H1 (cell line): ENCODE data around the gene ABL2. TPM values are rescaled to one million over a fixed set of nuclear protein-coding genes. Genes with fewer than 3 reads are reported as not detected.

Experiments
- CTCF ChIA-PET: fragments of 300-600 bp; sonication (Branson Sonifier 250); formaldehyde crosslinking; loops from one replicate; lab custom pipeline; 2021; ENCODE audit not compliant: partially characterized antibody; lab: Charles Lee
- POLR2A ChIA-PET: fragments of 300-600 bp; sonication (Branson Sonifier 250); formaldehyde crosslinking; loops from one replicate; lab custom pipeline; 2021; ENCODE audit warnings: inconsistent platforms; ENCODE audit not compliant: partially characterized antibody; lab: Charles Lee
- DNase-seq, 2 experiments: peaks; one replicate each; pipeline versions ENCODE4 v3.0.0 to v3.0.0-alpha.2; 2010 to 2022; ENCODE audit warnings: low spot score in 2 of 2, low read depth in 1 of 2, mixed read lengths in 1 of 2
- FAIRE-seq: peaks from 2 replicates; lab custom pipeline; 2011; peaks lifted over from hg19 to GRCh38; lab: Jason Lieb, UNC
- H2AFZ ChIP-seq: 2 replicates; pipeline ENCODE4 v1.8.1; 2012; ENCODE audit warnings: low read length, inconsistent platforms
- H2AK5ac ChIP-seq: 2 replicates; pipeline ENCODE4 v1.6.1; 2013; ENCODE audit warnings: low read depth, low read length
- H2BK120ac ChIP-seq: replicated peaks from 2 replicates; pipeline ENCODE3; 2013; ENCODE audit warnings: low read depth, low read length, inconsistent platforms
- H2BK12ac ChIP-seq: 2 replicates; pipeline ENCODE4 v1.6.1; 2013; ENCODE audit warnings: low read depth, low read length
- H2BK15ac ChIP-seq: 2 replicates; pipeline ENCODE4 v1.6.1; 2013; ENCODE audit warnings: low read length
- H2BK20ac ChIP-seq: 2 replicates; pipeline ENCODE4 v1.6.1; 2013; ENCODE audit warnings: low read length
- H2BK5ac ChIP-seq: 2 replicates; pipeline ENCODE4 v1.6.1; 2013; ENCODE audit warnings: low read depth, low read length
- H3K14ac ChIP-seq: 2 replicates; pipeline ENCODE4 v1.6.1; 2013; ENCODE audit warnings: inconsistent platforms; ENCODE audit not compliant: insufficient read length
- H3K18ac ChIP-seq: 2 replicates; pipeline ENCODE4 v1.6.1; 2013; ENCODE audit warnings: low read length; ENCODE audit errors: extremely low read depth
- H3K23ac ChIP-seq: 2 replicates; pipeline ENCODE4 v1.6.1; 2013; ENCODE audit warnings: inconsistent platforms; ENCODE audit not compliant: insufficient read length
- H3K23me2 ChIP-seq: 2 replicates; pipeline ENCODE4 v1.6.1; 2013; ENCODE audit warnings: low read depth, low read length
- H3K27ac ChIP-seq: 2 replicates; pipeline ENCODE4 v1.6.1; 2011; ENCODE audit warnings: low read depth, low read length, inconsistent platforms
- H3K27me3 ChIP-seq, 4 experiments: replicated peaks in 1 of 4; 1 replicate in 1 of 4; 2 replicates in 3 of 4; pipeline versions ENCODE4 v1.6.1 to v1.8.1; 2011 to 2013; ENCODE audit warnings: low read length in 3 of 4, mild to moderate bottlenecking in 3 of 4, inconsistent platforms in 2 of 4, mixed read lengths in 2 of 4, moderate library complexity in 1 of 4; ENCODE audit not compliant: control insufficient read depth in 3 of 4, insufficient read depth in 3 of 4; ENCODE audit errors: extremely low read depth in 1 of 4
- H3K36me3 ChIP-seq, 4 experiments: 2 replicates each; pipeline versions ENCODE4 v1.6.1 to v1.8.1; 2011 to 2013; ENCODE audit warnings: mild to moderate bottlenecking in 4 of 4, low read length in 3 of 4, moderate library complexity in 2 of 4, control low read depth in 1 of 4, inconsistent platforms in 1 of 4; ENCODE audit not compliant: insufficient read depth in 4 of 4, control insufficient read depth in 2 of 4
- H3K4ac ChIP-seq: replicated peaks from 2 replicates; pipeline ENCODE3; 2013; ENCODE audit warnings: low read length, low read depth, mixed read lengths, inconsistent platforms; ENCODE audit not compliant: insufficient read length
- H3K4me1 ChIP-seq, 4 experiments: replicated peaks in 1 of 4; 1 replicate in 1 of 4; 2 replicates in 3 of 4; pipeline versions ENCODE4 v1.6.1 to v1.8.1; 2011 to 2013; ENCODE audit warnings: low read length in 3 of 4, inconsistent platforms in 2 of 4, mixed read lengths in 1 of 4; ENCODE audit not compliant: insufficient read depth in 4 of 4, control insufficient read depth in 3 of 4
- H3K4me2 ChIP-seq, 2 experiments: 2 replicates each; pipeline versions ENCODE4 v1.6.1 to v1.8.1; 2011 to 2013; ENCODE audit warnings: low read depth in 2 of 2, low read length in 2 of 2, control low read depth in 1 of 2, inconsistent platforms in 1 of 2, mild to moderate bottlenecking in 1 of 2; ENCODE audit not compliant: insufficient read depth in 1 of 2
- H3K4me3 ChIP-seq, 4 experiments: fragments of 200-600, 300-600 bp in 1 of 4; sonication (generic), shearing (Covaris generic), sonication (Bioruptor Twin) in 1 of 4; 2 replicates each; pipeline versions ENCODE4 v1.5.1 to v1.8.1; 2011 to 2016; ENCODE audit warnings: low read length in 4 of 4, low read depth in 3 of 4, control low read depth in 2 of 4, inconsistent platforms in 2 of 4, mild to moderate bottlenecking in 2 of 4, mixed read lengths in 1 of 4, moderate library complexity in 1 of 4; ENCODE audit not compliant: insufficient read depth in 2 of 4; ENCODE audit errors: extremely low read depth in 1 of 4
- H3K56ac ChIP-seq: replicated peaks from 2 replicates; pipeline ENCODE3; 2013; ENCODE audit warnings: low read depth, mild to moderate bottlenecking, mixed read lengths, low read length, inconsistent platforms; ENCODE audit not compliant: insufficient read length
- H3K79me1 ChIP-seq: 2 replicates; pipeline ENCODE4 v1.6.1; 2013; ENCODE audit warnings: low read depth, low read length, control low read depth
- H3K79me2 ChIP-seq, 2 experiments: 2 replicates each; pipeline versions ENCODE4 v1.6.1 to v1.8.1; 2012 to 2013; ENCODE audit warnings: low read length in 2 of 2, mild to moderate bottlenecking in 2 of 2, inconsistent platforms in 1 of 2; ENCODE audit not compliant: insufficient read depth in 2 of 2, control insufficient read depth in 1 of 2
- H3K9ac ChIP-seq, 4 experiments: replicated peaks in 1 of 4; 1 replicate in 1 of 4; 2 replicates in 3 of 4; pipeline versions ENCODE4 v1.6.1 to v1.8.1; 2011 to 2013; ENCODE audit warnings: low read depth in 3 of 4, low read length in 3 of 4, control low read depth in 2 of 4, mild to moderate bottlenecking in 2 of 4, moderate library complexity in 2 of 4, inconsistent platforms in 1 of 4; ENCODE audit errors: extremely low read depth in 1 of 4
- H3K9me3 ChIP-seq, 2 experiments: 2 replicates each; pipeline versions ENCODE4 v1.6.1 to v1.8.1; 2012 to 2013; ENCODE audit warnings: mild to moderate bottlenecking in 2 of 2, moderate library complexity in 2 of 2, control low read depth in 1 of 2, inconsistent platforms in 1 of 2, low read depth in 1 of 2, low read length in 1 of 2, mixed read lengths in 1 of 2; ENCODE audit not compliant: insufficient read depth in 2 of 2
- H4K20me1 ChIP-seq, 2 experiments: replicated peaks in 1 of 2; 2 replicates each; pipeline versions ENCODE3 to v1.8.1; 2011 to 2013; ENCODE audit warnings: inconsistent platforms in 2 of 2, low read length in 2 of 2, mild to moderate bottlenecking in 1 of 2; ENCODE audit not compliant: insufficient read depth in 2 of 2, control insufficient read depth in 1 of 2
- H4K5ac ChIP-seq: 2 replicates; pipeline ENCODE4 v1.6.1; 2013; ENCODE audit warnings: low read length, low read depth, mixed read lengths, inconsistent platforms; ENCODE audit not compliant: insufficient read length
- H4K8ac ChIP-seq: 2 replicates; pipeline ENCODE4 v1.8.0; 2013; ENCODE audit warnings: mild to moderate bottlenecking, moderate library complexity, low read length, inconsistent platforms; ENCODE audit not compliant: insufficient read depth; ENCODE audit errors: extremely low read depth
- H4K91ac ChIP-seq: replicated peaks from 2 replicates; pipeline ENCODE3; 2013; ENCODE audit warnings: low read length, mixed read lengths, inconsistent platforms; ENCODE audit not compliant: insufficient read length
- CBX8 ChIP-seq: fragments of 300-800, 300-1000 bp; sonication (generic); IDR thresholded peaks from 2 replicates; pipeline ENCODE4 v1.7.1; 2016; ENCODE audit warnings: low read depth, low read length, borderline replicate concordance
- CHD2 ChIP-seq: IDR thresholded peaks from 2 replicates; pipeline ENCODE4 v1.6.1; 2012; ENCODE audit warnings: low read length, improper control_type of control experiment
- JUN ChIP-seq: IDR thresholded peaks from 2 replicates; pipeline ENCODE4 v1.6.1; 2011; ENCODE audit warnings: low read depth, mild to moderate bottlenecking, improper control_type of control experiment, low read length
- KDM1A ChIP-seq: fragments of 200-600, 300-600 bp; sonication (generic); IDR thresholded peaks from 2 replicates; pipeline ENCODE4 v1.7.1; 2016; ENCODE audit warnings: mild to moderate bottlenecking, low read length, borderline replicate concordance
- MAFK ChIP-seq: IDR thresholded peaks from 2 replicates; pipeline ENCODE4 v1.6.1; 2012; ENCODE audit warnings: low read depth, mild to moderate bottlenecking, improper control_type of control experiment, low read length
- NRF1 ChIP-seq: IDR thresholded peaks from 2 replicates; pipeline ENCODE4 v1.6.1; 2011; ENCODE audit warnings: mild to moderate bottlenecking, low read depth, low read length, improper control_type of control experiment
- POLR2A ChIP-seq, 2 experiments: IDR thresholded peaks; 1 replicate in 1 of 2; 2 replicates in 1 of 2; pipeline ENCODE4 v1.6.1; 2011; ENCODE audit warnings: low read depth in 2 of 2, low read length in 2 of 2, mild to moderate bottlenecking in 2 of 2; ENCODE audit errors: control extremely low read depth in 1 of 2
- SAP30 ChIP-seq: fragments of 300-600 bp; sonication (generic); IDR thresholded peaks from 2 replicates; pipeline ENCODE4 v1.7.1; 2012; ENCODE audit warnings: low read length, moderate library complexity, mild to moderate bottlenecking, inconsistent platforms; ENCODE audit not compliant: insufficient read depth, insufficient replicate concordance
- SIRT6 ChIP-seq: IDR thresholded peaks from one replicate; pipeline ENCODE4 v1.7.1; 2012; ENCODE audit warnings: low read length, inconsistent platforms
- WGBS, 2 experiments: shearing (Covaris generic) in 1 of 2; methylation state at CpG; one replicate each; pipeline versions ENCODE4 v1.1.6 to v1.1.7; 2013 to 2015; ENCODE audit warnings: low lambda C conversion rate in 2 of 2, mixed read lengths in 2 of 2, inconsistent platforms in 1 of 2, low coverage in 1 of 2, missing lambda C conversion rate in 1 of 2; ENCODE audit not compliant: insufficient replicate concordance in 2 of 2, insufficient coverage in 1 of 2, insufficient read length in 1 of 2; ENCODE audit errors: extremely low coverage in 1 of 2, missing lambda C conversion rate in 1 of 2; 5-methylcytosine and 5-hydroxymethylcytosine counted together
- polyA plus RNA-seq, 7 experiments: library from polyadenylated mRNA; depleted of rRNA in 3 of 7; stranded (reverse) in 5 of 7; unstranded in 2 of 7; fragments of >200 nt in 5 of 7; fragments of 200-250 nt in 2 of 7; gene quantifications; 1 replicate in 5 of 7; 2 replicates in 1 of 7; 4 replicates in 1 of 7; pipeline versions ENCODE4 v1.2.1 to v1.2.3, GENCODE V29; 2011 to 2013; ENCODE audit warnings: missing spikeins in 2 of 7, mixed read lengths in 2 of 7
- total RNA-seq: library from RNA; stranded (reverse); fragmentation: NEBNext Ultra II Directional; extraction: Animal tissue kit (Norgen Biotek cat#: 25700); gene quantifications from 2 replicates; pipeline ENCODE4 v1.2.1, GENCODE V29; 2021
- TF ChIP-seq, protein P1 (sequence below): IDR thresholded peaks from 2 replicates; pipeline ENCODE4 v1.6.1; 2012; ENCODE audit warnings: inconsistent platforms

ABL2 gene
- total and polyA plus RNA-seq, 2 of the 8 experiments (the other 6 are each of a cell fraction or from before 2014, with no cell fraction given) = 4.5 to 19.1 TPM

DNA sequence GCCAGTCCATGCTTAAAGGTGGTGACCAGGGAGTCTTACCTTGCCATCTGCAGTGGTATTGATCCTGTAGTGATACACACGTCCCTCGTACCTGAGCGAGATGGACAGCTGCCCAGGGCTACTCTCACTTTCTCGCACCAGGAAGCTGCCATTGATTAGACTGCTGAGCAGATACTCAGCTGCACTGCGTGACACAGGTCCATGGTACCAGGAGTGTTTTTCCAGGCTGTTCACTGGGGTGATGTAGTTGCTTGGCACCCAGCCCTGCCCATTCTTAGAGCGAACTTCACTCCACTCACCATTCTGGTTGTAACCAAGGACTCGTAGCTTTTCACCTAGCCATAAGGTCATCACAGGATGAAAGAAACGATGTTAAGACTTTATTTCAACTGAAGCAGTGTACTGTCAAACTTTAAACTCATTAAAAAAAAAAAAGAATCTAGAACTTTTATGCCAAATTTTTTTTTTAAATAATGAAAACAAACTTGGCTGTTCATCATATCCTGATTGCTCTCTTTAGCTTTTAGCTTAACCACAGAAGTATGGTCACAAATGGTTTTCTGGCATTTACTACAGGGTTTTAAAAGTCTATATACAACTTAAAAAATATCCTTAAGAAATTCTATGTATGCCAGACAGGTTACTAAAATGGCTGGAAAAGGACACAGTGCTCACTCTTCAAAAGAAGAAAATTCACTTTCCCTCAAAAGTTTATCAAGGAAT lies 103.0 kb downstream of the ABL2 start:
- Histone ChIP-seq H4K5ac (no peak overlapping the region), H3K27me3 (no peaks in the 10 kb centered on the region), H2BK12ac (no peak overlapping the region), H3K23me2 (no peaks in the 10 kb centered on the region), H3K36me3 (peaks cover 0 to 8% (median 2%) of the 10 kb centered on the region in 4 experiments; a peak in 4 of 8 replicates), H3K23ac (no peak overlapping the region), H4K91ac (no peak overlapping the region), H2AK5ac (no peak overlapping the region), H3K4me1 (no peaks in the 10 kb centered on the region), H3K4me3 (no peak overlapping the region), H3K56ac (no peak overlapping the region), H3K9me3 (no peaks in the 10 kb centered on the region), H4K20me1 (no peaks in the 10 kb centered on the region), H2BK15ac (no peak overlapping the region), H2BK20ac (no peak overlapping the region), H3K9ac (no peak overlapping the region), H3K14ac (no peak overlapping the region), H3K79me1 (peaks cover 3% of the 10 kb centered on the region; the same call in 1 of the 2 replicates), H3K4me2 (no peak overlapping the region), H2BK5ac (no peak overlapping the region), H2BK120ac (no peak overlapping the region), H4K8ac (no peak overlapping the region), H2AFZ (no peak overlapping the region), H3K79me2 (0 out of 4 replicates have a peak, but pooled peaks cover 0 to under 1% of the 10 kb centered on the region in 2 experiments), H3K4ac (no peak overlapping the region), H3K27ac (no peak overlapping the region; the same call in 1 of the 2 replicates), H3K18ac (no peak overlapping the region)
- WGBS, 2 experiments = 93% methylated on average over 8 of the region's 8 CpGs; no CpG with 5 or more reads in 1 of the 2 experiments
- no peak for TF ChIP-seq KDM1A
- no peak for TF ChIP-seq JUN
- no peak for TF ChIP-seq POLR2A (IDR thresholded peaks at IDR 0.05; ENCODE audit: control extremely low read depth in 1 of 2, low read depth in 2 of 2, low read length in 2 of 2)
- no peak for TF ChIP-seq MAFK
- no peak for TF ChIP-seq CHD2
- TF ChIP-seq, protein P1, sequence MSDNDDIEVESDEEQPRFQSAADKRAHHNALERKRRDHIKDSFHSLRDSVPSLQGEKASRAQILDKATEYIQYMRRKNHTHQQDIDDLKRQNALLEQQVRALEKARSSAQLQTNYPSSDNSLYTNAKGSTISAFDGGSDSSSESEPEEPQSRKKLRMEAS = no peak
- TF ChIP-seq CBX8 = no peak
- no peak for TF ChIP-seq SIRT6
- TF ChIP-seq SAP30 = no peak
- TF ChIP-seq NRF1 = no peak
- DNase-seq (no peak), FAIRE-seq (no peak)
- CTCF ChIA-PET = interaction anchor here (0.7 to 1.9 kb wide), 9 partner anchors 11 to 243 kb away, joined by 3 to 6 read pairs (median 3); no protein-coding TSS in a partner anchor
- POLR2A ChIA-PET = no interaction called here
